Parathyroid adenoma (tissue), 2 donors: Measurements from ENCODE around the gene ITGB3.

Source experiments
- H2AFZ ChIP-seq: fragments of 300-600 bp; sonication (generic); one replicate; pipeline ENCODE4 v1.7.0; 2017; ENCODE audit warnings: antibody characterized with exemption, mild to moderate bottlenecking
- H3K27ac ChIP-seq: fragments of 300-600 bp; sonication (generic); one replicate; pipeline ENCODE4 v1.7.0; 2017
- H3K27me3 ChIP-seq: fragments of 300-600 bp; sonication (generic); one replicate; pipeline ENCODE4 v1.7.0; 2017; ENCODE audit warnings: low read length; ENCODE audit not compliant: control insufficient read depth, insufficient read depth
- H3K36me3 ChIP-seq: fragments of 300-600 bp; sonication (generic); one replicate; pipeline ENCODE4 v1.7.0; 2017; ENCODE audit warnings: low read length; ENCODE audit not compliant: control insufficient read depth, insufficient read depth
- H3K4me1 ChIP-seq: fragments of 300-600 bp; sonication (generic); one replicate; pipeline ENCODE4 v1.7.0; 2017; ENCODE audit warnings: control low read depth
- H3K4me2 ChIP-seq: fragments of 300-600 bp; sonication (generic); one replicate; pipeline ENCODE4 v1.7.0; 2017; ENCODE audit warnings: low read length
- H3K4me3 ChIP-seq: fragments of 300-600 bp; sonication (generic); one replicate; pipeline ENCODE4 v1.7.0; 2017; ENCODE audit warnings: low read depth, low read length
- H3K79me2 ChIP-seq: fragments of 300-600 bp; sonication (generic); one replicate; pipeline ENCODE4 v1.7.0; 2017; ENCODE audit warnings: control low read depth
- H3K9ac ChIP-seq: fragments of 300-600 bp; sonication (generic); one replicate; pipeline ENCODE4 v1.7.0; 2017; ENCODE audit warnings: mild to moderate bottlenecking
- H3K9me3 ChIP-seq: fragments of 300-600 bp; sonication (generic); one replicate; pipeline ENCODE4 v1.7.0; 2017; ENCODE audit warnings: low read length; ENCODE audit not compliant: control insufficient read depth
- CTCF ChIP-seq: fragments of 300-600 bp; sonication (generic); IDR thresholded peaks from one replicate; pipeline ENCODE4 v1.7.0; 2017; ENCODE audit warnings: antibody characterized with exemption, mild to moderate bottlenecking
- donor health status: primary hyperparathyroidism.

Gene ITGB3

GRCh38 chr17:47207143-47208067 lies 46.2 kb upstream of the ITGB3 start:
- TF ChIP-seq CTCF, result no peak
- H3K9me3 ChIP-seq, result no peaks in the 10 kb centered on the region
- H3K27me3 ChIP-seq, result no peaks in the 10 kb centered on the region
- no peak overlapping the region for H3K27ac ChIP-seq
- no peak overlapping the region for H3K9ac ChIP-seq
- peaks cover 29% of the 10 kb centered on the region for H3K4me1 ChIP-seq
- H3K4me2 ChIP-seq, result no peak overlapping the region
- H2AFZ ChIP-seq, result no peak overlapping the region
- H3K4me3 ChIP-seq, result no peak overlapping the region
- no peaks in the 10 kb centered on the region for H3K79me2 ChIP-seq
- H3K36me3 ChIP-seq, result no peaks in the 10 kb centered on the region

- H3K79me2 ChIP-seq, result no peaks in the 10 kb centered on the region
- peak within 1 kb of the TSS; percentile 27 for H3K4me2 ChIP-seq
- peaks cover 29% of the 10 kb centered on the region for H3K4me1 ChIP-seq
- H3K4me3 ChIP-seq, result no peak within 1 kb of the TSS
- H3K9me3 ChIP-seq, result no peaks in the 10 kb centered on the region
- H3K36me3 ChIP-seq, result no peaks in the 10 kb centered on the region
- H3K9ac ChIP-seq, result no peak within 1 kb of the TSS
- H3K27me3 ChIP-seq, result no peaks in the 10 kb centered on the region
- peak within 1 kb of the TSS; percentile 90 for H2AFZ ChIP-seq
- no peak for TF ChIP-seq CTCF
- H3K27ac ChIP-seq, result peak within 1 kb of the TSS; percentile 25
Observed at GRCh38 chr17:47208744-47209488, 44.7 kb upstream of the ITGB3 start, which contains the start of gene MYL4. MYL4 (plus strand) TSS chr17:47209348; CDS start chr17:47209423, 75 bp downstream.

GRCh38 chr17:47209499-47209898 lies 44.1 kb upstream of the ITGB3 start:
- H3K4me1 ChIP-seq, result peaks cover 29% of the 10 kb centered on the region
- H3K27me3 ChIP-seq, result no peaks in the 10 kb centered on the region
- no peak overlapping the region for H3K4me3 ChIP-seq
- H3K9ac ChIP-seq, result no peak overlapping the region
- no peaks in the 10 kb centered on the region for H3K9me3 ChIP-seq
- peak overlapping the region; percentile 90 for H2AFZ ChIP-seq
- no peak overlapping the region for H3K27ac ChIP-seq
- no peak for TF ChIP-seq CTCF
- H3K4me2 ChIP-seq, result no peak overlapping the region
- H3K79me2 ChIP-seq, result no peaks in the 10 kb centered on the region
- H3K36me3 ChIP-seq, result no peaks in the 10 kb centered on the region

GRCh38 chr17:47210105-47210504 lies 43.5 kb upstream of the ITGB3 start:
- Histone ChIP-seq H3K4me3 (no peak overlapping the region), H3K27ac (peak overlapping the region; percentile 25), H3K36me3 (no peaks in the 10 kb centered on the region), H3K27me3 (no peaks in the 10 kb centered on the region), H2AFZ (peak overlapping the region; percentile 90), H3K79me2 (no peaks in the 10 kb centered on the region), H3K9ac (no peak overlapping the region), H3K9me3 (no peaks in the 10 kb centered on the region), H3K4me1 (peaks cover 24% of the 10 kb centered on the region), H3K4me2 (peak overlapping the region; percentile 27)
- TF ChIP-seq CTCF, result no peak
